NOMO-1 (cell line): ENCODE data around the gene SIPA1L3.

Source experiments
- DNase-seq, 2 experiments: peaks; one replicate each; lab custom pipeline; 2025; ENCODE audit not compliant: unreplicated experiment in 2 of 2; lab: John Stamatoyannopoulos, UW

The SIPA1L3 gene

DNA sequence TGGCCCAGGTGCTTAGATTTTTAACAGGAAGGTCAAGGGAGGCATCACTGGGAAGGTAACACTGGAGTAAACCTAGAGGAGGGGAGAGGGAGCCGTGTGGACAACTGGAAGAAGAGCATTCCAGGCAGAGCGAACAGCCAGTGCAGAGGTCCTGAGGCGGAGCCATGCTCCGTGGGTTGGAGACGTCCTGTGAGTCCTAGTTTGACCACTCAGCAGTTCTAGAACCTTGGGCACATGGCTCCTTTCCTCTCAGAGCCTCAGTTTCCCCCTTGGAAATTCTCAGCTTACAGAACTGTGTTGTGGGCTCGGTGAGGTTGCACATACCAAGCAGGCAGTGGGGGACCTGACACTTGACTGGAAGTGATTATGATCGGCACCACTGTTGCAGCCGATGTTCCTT lies 186.1 kb downstream of the SIPA1L3 start:
- no peak for DNase-seq

DNA sequence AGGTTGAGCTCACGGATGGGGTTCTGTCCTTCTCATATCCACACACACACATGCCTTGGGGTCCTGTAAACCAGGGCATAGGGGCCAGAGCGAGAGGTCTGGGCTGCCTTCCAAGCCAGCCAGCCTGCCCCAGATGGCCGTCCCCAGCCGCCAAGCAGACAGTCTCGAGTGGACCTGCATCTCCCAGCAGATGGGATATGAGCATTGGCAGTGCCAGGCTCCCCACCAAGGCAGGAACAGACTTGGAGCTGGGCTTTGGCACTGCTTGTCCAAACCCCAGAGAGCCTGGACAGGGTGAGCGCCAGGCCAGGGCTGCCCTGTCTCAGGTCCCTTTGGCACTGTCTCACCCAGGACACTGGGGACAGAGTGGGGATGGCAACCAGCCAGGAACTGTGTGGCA lies 186.6 kb downstream of the SIPA1L3 start:
- DNase-seq = no peak

GRCh38 chr19:38095411-38096308 lies 188.7 kb downstream of the SIPA1L3 start:
- DNase-seq = peak; percentile 5 to 37

GRCh38 chr19:38099966-38100365 lies 193.0 kb downstream of the SIPA1L3 start:
- DNase-seq = no peak

- DNase-seq = no peak
These were observed 193.6 kb downstream of the SIPA1L3 start for GRCh38 chr19:38100589-38100988.

- DNase-seq = no peak
These were observed 194.7 kb downstream of the SIPA1L3 start for GRCh38 chr19:38101723-38102122.

DNA sequence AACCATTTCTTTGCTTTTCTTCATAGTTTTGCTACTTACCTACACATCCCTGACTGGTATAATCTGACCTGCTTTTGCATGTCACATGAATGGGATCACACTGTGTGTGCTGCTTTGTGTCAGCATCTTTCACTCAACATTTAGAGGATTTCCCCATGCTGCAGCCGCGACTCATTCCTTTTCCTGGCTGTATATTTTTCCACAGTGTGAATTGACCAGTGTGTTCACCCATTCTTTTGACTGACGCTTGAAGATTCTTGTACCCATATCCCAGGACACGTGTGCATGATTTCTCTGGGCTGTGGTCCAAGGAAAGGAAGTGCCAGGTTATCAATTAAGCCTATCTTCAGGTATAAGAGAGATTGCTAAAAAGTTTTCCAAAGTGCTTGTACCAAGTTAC lies 198.6 kb downstream of the SIPA1L3 start:
- DNase-seq = no peak

DNA sequence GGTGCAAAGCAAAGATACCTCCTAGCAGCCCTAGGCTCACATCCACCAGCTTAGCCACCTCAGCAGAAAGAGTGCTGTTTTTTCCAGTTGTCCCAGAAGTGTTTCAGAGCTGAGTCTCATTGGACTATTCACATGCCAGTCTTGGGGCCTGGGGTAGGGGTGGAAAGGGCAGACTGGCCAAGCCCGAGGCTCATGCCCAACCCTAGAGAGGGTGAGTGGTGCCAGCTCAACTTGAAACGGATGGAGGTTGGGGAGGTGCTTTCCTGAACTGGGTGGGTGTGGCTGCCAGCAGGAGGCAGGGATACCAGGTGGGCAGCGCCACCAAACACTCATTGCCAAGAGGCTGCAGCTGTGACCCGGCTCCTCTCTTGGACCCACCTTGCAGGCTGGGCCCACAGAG lies 200.1 kb downstream of the SIPA1L3 start:
- DNase-seq = no peak

GRCh38 chr19:38111898-38112297 lies 204.9 kb downstream of the SIPA1L3 start:
- DNase-seq = no peak

GRCh38 chr19:38114651-38115050 lies 207.6 kb downstream of the SIPA1L3 start:
- no peak for DNase-seq

DNA sequence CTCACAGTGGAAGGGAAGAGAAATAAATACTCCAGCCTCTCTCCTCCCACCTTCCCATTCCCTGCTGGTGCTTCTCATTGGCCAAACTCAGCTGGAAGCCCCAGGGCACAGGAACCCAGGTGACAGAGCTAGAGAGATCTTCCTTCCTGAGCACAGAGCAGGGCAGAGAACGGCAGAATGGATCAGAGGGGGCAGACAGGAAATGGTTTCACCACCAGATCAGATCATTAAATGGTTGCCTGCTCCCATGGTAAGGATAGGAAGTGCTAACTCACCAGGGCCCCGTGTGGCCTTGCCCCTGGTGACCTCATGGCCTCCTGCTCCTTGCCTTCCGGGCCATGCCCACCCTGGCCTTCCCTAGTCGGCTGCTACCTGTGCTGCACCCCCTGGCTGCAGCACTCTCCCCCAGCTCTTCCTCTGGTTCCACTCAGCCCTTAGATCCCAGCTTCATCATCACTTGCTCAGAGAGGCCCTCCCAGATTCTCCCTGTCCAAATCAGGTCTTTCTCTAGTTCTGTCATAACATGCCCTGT lies 208.3 kb downstream of the SIPA1L3 start:
- no peak for DNase-seq

DNA sequence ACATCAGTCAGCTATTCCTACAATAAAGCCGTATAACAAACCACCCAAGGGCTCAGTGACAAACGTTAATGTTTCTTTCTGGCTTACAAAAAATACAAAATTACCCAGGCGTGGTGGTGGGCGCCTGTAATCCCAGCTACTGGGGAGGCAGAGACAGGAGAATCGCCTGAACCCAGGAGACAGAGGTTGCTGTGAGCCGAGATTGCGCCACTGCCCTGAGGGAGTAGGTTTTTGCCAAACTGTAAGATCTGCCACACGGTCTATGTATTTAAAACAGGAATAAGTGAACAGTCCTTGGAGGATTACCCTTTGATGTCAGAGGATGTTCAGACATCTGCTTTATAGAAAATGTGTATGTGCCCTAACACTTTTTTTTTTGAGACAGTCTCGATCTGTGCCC lies 211.2 kb downstream of the SIPA1L3 start:
- DNase-seq = no peak

GRCh38 chr19:38120471-38121025 lies 213.5 kb downstream of the SIPA1L3 start:
- no peak for DNase-seq

GRCh38 chr19:38122402-38123093 lies 215.5 kb downstream of the SIPA1L3 start:
- no peak for DNase-seq

- no peak for DNase-seq
These were observed 218.2 kb downstream of the SIPA1L3 start for GRCh38 chr19:38125238-38125637.

DNA sequence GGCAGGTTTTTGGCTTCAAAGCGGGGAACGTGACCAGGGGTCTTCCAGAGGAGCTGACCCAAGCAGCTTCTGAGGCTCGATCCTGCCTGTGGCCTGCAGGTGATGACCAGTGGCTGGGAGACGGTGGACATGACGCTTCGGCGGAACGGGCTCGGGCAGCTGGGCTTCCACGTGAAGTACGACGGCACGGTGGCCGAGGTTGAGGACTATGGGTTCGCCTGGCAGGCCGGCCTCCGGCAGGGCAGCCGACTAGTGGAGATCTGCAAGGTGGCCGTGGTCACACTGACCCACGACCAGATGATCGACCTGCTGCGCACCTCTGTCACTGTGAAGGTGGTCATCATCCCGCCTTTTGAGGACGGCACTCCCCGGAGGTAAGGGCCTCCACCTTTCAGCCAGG lies 223.4 kb downstream of the SIPA1L3 start:
- DNase-seq = no peak

DNA sequence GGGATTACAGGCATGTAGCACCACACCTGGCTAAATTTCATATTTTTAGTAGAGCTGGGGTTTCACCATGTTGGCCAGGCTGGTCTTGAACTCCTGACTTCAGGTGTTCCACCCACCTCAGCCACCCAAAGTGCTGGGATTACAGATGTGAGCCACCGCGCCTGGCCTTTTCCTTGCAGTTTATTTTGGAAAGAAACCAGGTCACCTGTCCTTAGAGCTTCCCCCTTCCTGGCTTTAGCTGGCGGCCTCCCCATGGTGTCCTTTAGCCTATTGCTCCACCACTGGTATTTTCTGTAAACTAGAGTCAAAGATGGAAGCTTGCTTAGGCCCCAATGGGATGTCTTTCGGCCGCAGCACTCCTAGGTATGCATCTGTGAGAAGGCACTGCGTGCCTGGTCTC lies 225.8 kb downstream of the SIPA1L3 start:
- DNase-seq = no peak

GRCh38 chr19:38133319-38133718 lies 226.3 kb downstream of the SIPA1L3 start:
- no peak for DNase-seq

DNA sequence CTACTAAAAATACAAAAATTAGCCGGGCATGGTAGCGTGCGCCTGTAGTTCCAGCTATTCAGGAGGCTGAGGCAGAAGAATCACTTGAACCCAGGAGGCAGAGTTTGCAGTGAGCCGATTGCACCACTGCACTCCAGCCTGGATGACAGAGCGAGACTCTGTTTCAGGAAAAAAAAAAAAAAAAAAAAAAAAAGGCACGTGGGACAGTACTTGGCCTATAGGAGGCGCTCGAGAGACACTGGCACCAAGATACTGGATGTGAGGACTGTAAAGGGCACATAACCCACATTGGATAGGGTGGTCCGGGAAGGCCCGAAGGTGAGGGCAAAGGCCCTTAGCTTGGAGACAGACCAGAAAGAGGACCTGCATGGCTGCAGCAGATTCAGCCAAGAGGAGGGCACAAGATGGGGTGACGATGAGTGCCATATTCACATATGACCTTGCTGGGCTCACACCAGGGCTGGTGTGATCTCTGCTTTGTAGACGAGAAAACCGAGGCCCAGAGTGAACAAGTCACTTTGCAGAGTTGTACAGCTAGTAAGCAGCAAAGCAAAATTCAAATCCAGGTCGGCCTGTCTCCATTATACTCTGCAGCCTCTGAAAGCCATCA lies 227.6 kb downstream of the SIPA1L3 start:
- peak in 1 of 2 experiments; percentile 43 for DNase-seq

DNA sequence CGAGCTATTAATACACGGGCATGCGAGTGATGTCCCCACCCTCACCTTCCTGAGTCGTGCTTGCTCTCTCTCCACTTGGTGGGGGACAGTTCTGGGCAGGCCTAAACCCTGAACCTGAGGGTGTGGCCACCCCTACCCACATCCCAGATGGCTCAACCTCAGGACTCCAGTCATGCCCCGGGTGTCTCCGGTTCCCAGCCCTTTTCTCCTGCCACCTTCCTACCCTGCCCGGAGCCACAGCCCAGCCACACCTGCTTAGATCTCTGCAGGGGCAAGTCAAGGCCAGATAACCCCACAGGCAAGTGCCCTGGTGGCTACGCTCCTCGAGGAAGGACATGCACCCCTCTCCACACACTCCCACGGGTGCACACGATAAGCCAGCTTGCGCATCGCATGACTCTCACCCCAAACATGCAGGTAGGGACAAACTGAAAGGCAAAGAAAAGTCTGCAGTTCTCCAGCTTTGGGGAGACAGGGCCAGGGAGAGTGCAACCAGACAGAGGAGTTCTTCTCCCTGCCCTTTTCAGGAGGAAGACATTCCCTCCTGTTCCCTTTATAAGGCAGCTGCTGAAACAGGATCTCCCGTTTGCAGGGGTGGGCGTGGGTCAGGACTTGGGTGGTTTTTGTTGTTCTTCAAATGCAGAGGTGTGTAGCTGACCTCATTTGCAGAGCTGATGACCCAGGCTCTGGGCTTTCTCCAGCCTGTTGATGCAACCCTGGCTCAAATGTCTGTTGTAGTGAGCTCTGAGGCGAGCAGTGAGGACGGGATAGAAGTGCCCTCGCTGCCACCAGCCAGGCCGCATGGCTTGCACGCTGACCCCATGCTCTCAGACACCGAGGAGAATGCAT lies 228.4 kb downstream of the SIPA1L3 start:
- DNase-seq = no peak
